GM12878 (cell line): ENCODE results near the gene SLC12A2. TPM values are rescaled to one million over a fixed set of nuclear protein-coding genes. Genes with fewer than 3 reads are reported as not detected.
A peak's percentile ranks its signal among the peaks of the same experiment; 100 is the strongest.

Experiments used
- ASH2L ChIP-seq: fragments of 300-600, 200-600 bp; sonication (generic); IDR thresholded peaks from 2 replicates; pipeline ENCODE4 v1.6.1; 2017; ENCODE audit warnings: low read depth, mild to moderate bottlenecking, borderline replicate concordance
- BCL11A ChIP-seq: IDR thresholded peaks from 2 replicates; pipeline ENCODE4 v1.6.1; 2011; ENCODE audit warnings: low read depth, low read length
- DPF2 ChIP-seq: fragments of 450-650 bp; IDR thresholded peaks from 2 replicates; pipeline ENCODE4 v1.6.1; 2017; ENCODE audit warnings: mild to moderate bottlenecking
- EP300 ChIP-seq, 2 experiments: fragments of 150-350 bp in 1 of 2; IDR thresholded peaks; 2 replicates each; pipeline ENCODE4 v1.6.1; 2011 to 2012; ENCODE audit warnings: low read depth in 2 of 2, low read length in 2 of 2, borderline replicate concordance in 1 of 2, improper control_type of control experiment in 1 of 2, inconsistent platforms in 1 of 2; ENCODE audit not compliant: control insufficient read depth in 1 of 2
- HCFC1 ChIP-seq: fragments of 150-350 bp; IDR thresholded peaks from 2 replicates; pipeline ENCODE4 v1.6.1; 2014; ENCODE audit warnings: low read length
- HDAC2 ChIP-seq: fragments of 200-600 bp; sonication (generic); IDR thresholded peaks from 2 replicates; pipeline ENCODE4 v1.6.1; 2017
- KDM1A ChIP-seq: fragments of 200-600 bp; sonication (generic); IDR thresholded peaks from 2 replicates; pipeline ENCODE4 v1.6.1; 2016; ENCODE audit warnings: borderline replicate concordance
- MYC ChIP-seq: IDR thresholded peaks from 2 replicates; pipeline ENCODE4 v1.6.1; 2011; ENCODE audit warnings: mild to moderate bottlenecking, low read length, moderate library complexity, inconsistent platforms; ENCODE audit not compliant: insufficient read depth, insufficient replicate concordance, insufficient read length, severe bottlenecking
- NFXL1 ChIP-seq: fragments of 450-650 bp; IDR thresholded peaks from 2 replicates; pipeline ENCODE4 v1.6.1; 2017; ENCODE audit warnings: antibody characterized with exemption, mild to moderate bottlenecking, borderline replicate concordance
- PAX8 ChIP-seq: fragments of 450-650 bp; IDR thresholded peaks from 2 replicates; pipeline ENCODE4 v1.6.1; 2017; ENCODE audit warnings: mild to moderate bottlenecking, moderate library complexity
- RB1 ChIP-seq: fragments of 450-650 bp; formaldehyde crosslinking; IDR thresholded peaks from 2 replicates; pipeline ENCODE4 v1.6.1; 2017; ENCODE audit warnings: mild to moderate bottlenecking, borderline replicate concordance
- SMARCA5 ChIP-seq: fragments of 450-650 bp; IDR thresholded peaks from 2 replicates; pipeline ENCODE4 v1.6.1; 2017; ENCODE audit warnings: mild to moderate bottlenecking
- STAT1 ChIP-seq: fragments of 450-650 bp; conservative IDR thresholded peaks from 2 replicates; pipeline ENCODE4 v1.6.1; 2014; ENCODE audit warnings: antibody characterized with exemption, mild to moderate bottlenecking
- ZBED1 ChIP-seq: IDR thresholded peaks from 2 replicates; pipeline ENCODE4 v1.6.1; 2016; ENCODE audit warnings: borderline replicate concordance
- ZNF622 ChIP-seq: fragments of 450-650 bp; IDR thresholded peaks from 2 replicates; pipeline ENCODE4 v1.6.1; 2017; ENCODE audit warnings: mild to moderate bottlenecking, inconsistent platforms
- ZZZ3 ChIP-seq: IDR thresholded peaks from 2 replicates; pipeline ENCODE4 v1.6.1; 2011; ENCODE audit warnings: low read depth; ENCODE audit not compliant: control insufficient read depth, insufficient read length
- polyA plus RNA-seq, 11 experiments: library from polyadenylated mRNA; depleted of rRNA in 4 of 11; unstranded in 6 of 11; stranded (reverse) in 5 of 11; fragments of >200 nt; fragmentation: Nextera tagmentation in 4 of 11; fragmentation: Illumina TruSeq in 1 of 11; extraction: Ambion mirVana in 4 of 11; extraction: Trizol in 1 of 11; gene quantifications; 1 replicate in 1 of 11; 2 replicates in 10 of 11; pipeline versions ENCODE4 v1.2.1 to v1.2.3, GENCODE V29; 2011 to 2016; ENCODE audit warnings: inconsistent platforms in 2 of 11, missing spikeins in 2 of 11, low read depth in 1 of 11
- total RNA-seq, 4 experiments: library from RNA; depleted of rRNA in 3 of 4; stranded (reverse); fragments of >200 nt in 3 of 4; fragmentation: Illumina TruSeq in 1 of 4; extraction: Trizol in 1 of 4; gene quantifications; 2 replicates each; pipeline versions ENCODE4 v1.2.1 to v1.2.3, GENCODE V29; 2013 to 2021
- TF ChIP-seq, protein P1 (sequence below): fragments of 450-650 bp; IDR thresholded peaks from 2 replicates; pipeline ENCODE4 v1.6.1; 2017; ENCODE audit warnings: antibody characterized with exemption, mild to moderate bottlenecking, moderate library complexity
- TF ChIP-seq, protein P2 (sequence below), 3 experiments: IDR thresholded peaks in 2 of 3; conservative IDR thresholded peaks in 1 of 3; 2 replicates each; pipeline ENCODE4 v1.5.1; 2011; ENCODE audit warnings: low read depth in 3 of 3, low read length in 3 of 3, mild to moderate bottlenecking in 3 of 3, control low read depth in 2 of 3, moderate library complexity in 2 of 3, inconsistent platforms in 1 of 3, mixed read lengths in 1 of 3; ENCODE audit not compliant: control insufficient read depth in 2 of 3, insufficient read depth in 1 of 3; ENCODE audit errors: extremely low read depth in 1 of 3
- TF ChIP-seq, protein P3 (sequence below): fragments of 450-650 bp; IDR thresholded peaks from 2 replicates; pipeline ENCODE4 v1.6.1; 2016; ENCODE audit warnings: mild to moderate bottlenecking, moderate library complexity, borderline replicate concordance
- TF ChIP-seq, protein P4 (sequence below): fragments of 450-650 bp; conservative IDR thresholded peaks from 2 replicates; pipeline ENCODE4 v1.6.1; 2017; ENCODE audit warnings: mild to moderate bottlenecking, moderate library complexity

SLC12A2 gene
- total and polyA plus RNA-seq, 10 of the 15 experiments (the other 5 are each of a cell fraction or from before 2014, with no cell fraction given) = 5.1 to 21.8 (median 10.5) TPM

DNA sequence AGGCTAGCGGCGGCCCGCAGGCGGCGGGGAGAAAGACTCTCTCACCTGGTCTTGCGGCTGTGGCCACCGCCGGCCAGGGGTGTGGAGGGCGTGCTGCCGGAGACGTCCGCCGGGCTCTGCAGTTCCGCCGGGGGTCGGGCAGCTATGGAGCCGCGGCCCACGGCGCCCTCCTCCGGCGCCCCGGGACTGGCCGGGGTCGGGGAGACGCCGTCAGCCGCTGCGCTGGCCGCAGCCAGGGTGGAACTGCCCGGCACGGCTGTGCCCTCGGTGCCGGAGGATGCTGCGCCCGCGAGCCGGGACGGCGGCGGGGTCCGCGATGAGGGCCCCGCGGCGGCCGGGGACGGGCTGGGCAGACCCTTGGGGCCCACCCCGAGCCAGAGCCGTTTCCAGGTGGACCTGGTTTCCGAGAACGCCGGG is 253 bp downstream of the SLC12A2 start (continued):
- TF ChIP-seq STAT1 = no peak
- TF ChIP-seq KDM1A = no peak
- TF ChIP-seq, protein P1, sequence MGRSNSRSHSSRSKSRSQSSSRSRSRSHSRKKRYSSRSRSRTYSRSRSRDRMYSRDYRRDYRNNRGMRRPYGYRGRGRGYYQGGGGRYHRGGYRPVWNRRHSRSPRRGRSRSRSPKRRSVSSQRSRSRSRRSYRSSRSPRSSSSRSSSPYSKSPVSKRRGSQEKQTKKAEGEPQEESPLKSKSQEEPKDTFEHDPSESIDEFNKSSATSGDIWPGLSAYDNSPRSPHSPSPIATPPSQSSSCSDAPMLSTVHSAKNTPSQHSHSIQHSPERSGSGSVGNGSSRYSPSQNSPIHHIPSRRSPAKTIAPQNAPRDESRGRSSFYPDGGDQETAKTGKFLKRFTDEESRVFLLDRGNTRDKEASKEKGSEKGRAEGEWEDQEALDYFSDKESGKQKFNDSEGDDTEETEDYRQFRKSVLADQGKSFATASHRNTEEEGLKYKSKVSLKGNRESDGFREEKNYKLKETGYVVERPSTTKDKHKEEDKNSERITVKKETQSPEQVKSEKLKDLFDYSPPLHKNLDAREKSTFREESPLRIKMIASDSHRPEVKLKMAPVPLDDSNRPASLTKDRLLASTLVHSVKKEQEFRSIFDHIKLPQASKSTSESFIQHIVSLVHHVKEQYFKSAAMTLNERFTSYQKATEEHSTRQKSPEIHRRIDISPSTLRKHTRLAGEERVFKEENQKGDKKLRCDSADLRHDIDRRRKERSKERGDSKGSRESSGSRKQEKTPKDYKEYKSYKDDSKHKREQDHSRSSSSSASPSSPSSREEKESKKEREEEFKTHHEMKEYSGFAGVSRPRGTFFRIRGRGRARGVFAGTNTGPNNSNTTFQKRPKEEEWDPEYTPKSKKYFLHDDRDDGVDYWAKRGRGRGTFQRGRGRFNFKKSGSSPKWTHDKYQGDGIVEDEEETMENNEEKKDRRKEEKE = no peak
- TF ChIP-seq SMARCA5 = peak; percentile 79; the same call in 1 of the 2 replicates
- no peak for TF ChIP-seq MYC
- 0 out of 2 replicates have a peak, but pooled peaks have one; percentile 5 for TF ChIP-seq DPF2
- TF ChIP-seq NFXL1 = no peak
- TF ChIP-seq PAX8 = no peak
- TF ChIP-seq, protein P2, sequence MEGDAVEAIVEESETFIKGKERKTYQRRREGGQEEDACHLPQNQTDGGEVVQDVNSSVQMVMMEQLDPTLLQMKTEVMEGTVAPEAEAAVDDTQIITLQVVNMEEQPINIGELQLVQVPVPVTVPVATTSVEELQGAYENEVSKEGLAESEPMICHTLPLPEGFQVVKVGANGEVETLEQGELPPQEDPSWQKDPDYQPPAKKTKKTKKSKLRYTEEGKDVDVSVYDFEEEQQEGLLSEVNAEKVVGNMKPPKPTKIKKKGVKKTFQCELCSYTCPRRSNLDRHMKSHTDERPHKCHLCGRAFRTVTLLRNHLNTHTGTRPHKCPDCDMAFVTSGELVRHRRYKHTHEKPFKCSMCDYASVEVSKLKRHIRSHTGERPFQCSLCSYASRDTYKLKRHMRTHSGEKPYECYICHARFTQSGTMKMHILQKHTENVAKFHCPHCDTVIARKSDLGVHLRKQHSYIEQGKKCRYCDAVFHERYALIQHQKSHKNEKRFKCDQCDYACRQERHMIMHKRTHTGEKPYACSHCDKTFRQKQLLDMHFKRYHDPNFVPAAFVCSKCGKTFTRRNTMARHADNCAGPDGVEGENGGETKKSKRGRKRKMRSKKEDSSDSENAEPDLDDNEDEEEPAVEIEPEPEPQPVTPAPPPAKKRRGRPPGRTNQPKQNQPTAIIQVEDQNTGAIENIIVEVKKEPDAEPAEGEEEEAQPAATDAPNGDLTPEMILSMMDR (IDR thresholded peaks at IDR 0.05 in 2 of 3, conservative IDR thresholded peaks at IDR 0.05 in 1 of 3; ENCODE audit: control insufficient read depth in 2 of 3, extremely low read depth in 1 of 3, insufficient read depth in 1 of 3, low read depth in 3 of 3, low read length in 3 of 3) = peak in 2 of 3 experiments; percentile 34 to 51; a peak in 3 of 6 replicates
- TF ChIP-seq, protein P3, sequence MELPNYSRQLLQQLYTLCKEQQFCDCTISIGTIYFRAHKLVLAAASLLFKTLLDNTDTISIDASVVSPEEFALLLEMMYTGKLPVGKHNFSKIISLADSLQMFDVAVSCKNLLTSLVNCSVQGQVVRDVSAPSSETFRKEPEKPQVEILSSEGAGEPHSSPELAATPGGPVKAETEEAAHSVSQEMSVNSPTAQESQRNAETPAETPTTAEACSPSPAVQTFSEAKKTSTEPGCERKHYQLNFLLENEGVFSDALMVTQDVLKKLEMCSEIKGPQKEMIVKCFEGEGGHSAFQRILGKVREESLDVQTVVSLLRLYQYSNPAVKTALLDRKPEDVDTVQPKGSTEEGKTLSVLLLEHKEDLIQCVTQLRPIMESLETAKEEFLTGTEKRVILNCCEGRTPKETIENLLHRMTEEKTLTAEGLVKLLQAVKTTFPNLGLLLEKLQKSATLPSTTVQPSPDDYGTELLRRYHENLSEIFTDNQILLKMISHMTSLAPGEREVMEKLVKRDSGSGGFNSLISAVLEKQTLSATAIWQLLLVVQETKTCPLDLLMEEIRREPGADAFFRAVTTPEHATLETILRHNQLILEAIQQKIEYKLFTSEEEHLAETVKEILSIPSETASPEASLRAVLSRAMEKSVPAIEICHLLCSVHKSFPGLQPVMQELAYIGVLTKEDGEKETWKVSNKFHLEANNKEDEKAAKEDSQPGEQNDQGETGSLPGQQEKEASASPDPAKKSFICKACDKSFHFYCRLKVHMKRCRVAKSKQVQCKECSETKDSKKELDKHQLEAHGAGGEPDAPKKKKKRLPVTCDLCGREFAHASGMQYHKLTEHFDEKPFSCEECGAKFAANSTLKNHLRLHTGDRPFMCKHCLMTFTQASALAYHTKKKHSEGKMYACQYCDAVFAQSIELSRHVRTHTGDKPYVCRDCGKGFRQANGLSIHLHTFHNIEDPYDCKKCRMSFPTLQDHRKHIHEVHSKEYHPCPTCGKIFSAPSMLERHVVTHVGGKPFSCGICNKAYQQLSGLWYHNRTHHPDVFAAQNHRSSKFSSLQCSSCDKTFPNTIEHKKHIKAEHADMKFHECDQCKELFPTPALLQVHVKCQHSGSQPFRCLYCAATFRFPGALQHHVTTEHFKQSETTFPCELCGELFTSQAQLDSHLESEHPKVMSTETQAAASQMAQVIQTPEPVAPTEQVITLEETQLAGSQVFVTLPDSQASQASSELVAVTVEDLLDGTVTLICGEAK = no peak
- TF ChIP-seq, protein P4, sequence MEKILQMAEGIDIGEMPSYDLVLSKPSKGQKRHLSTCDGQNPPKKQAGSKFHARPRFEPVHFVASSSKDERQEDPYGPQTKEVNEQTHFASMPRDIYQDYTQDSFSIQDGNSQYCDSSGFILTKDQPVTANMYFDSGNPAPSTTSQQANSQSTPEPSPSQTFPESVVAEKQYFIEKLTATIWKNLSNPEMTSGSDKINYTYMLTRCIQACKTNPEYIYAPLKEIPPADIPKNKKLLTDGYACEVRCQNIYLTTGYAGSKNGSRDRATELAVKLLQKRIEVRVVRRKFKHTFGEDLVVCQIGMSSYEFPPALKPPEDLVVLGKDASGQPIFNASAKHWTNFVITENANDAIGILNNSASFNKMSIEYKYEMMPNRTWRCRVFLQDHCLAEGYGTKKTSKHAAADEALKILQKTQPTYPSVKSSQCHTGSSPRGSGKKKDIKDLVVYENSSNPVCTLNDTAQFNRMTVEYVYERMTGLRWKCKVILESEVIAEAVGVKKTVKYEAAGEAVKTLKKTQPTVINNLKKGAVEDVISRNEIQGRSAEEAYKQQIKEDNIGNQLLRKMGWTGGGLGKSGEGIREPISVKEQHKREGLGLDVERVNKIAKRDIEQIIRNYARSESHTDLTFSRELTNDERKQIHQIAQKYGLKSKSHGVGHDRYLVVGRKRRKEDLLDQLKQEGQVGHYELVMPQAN = peak; percentile 81
- TF ChIP-seq ASH2L = 0 out of 2 replicates have a peak, but pooled peaks have one; percentile 36
- no peak for TF ChIP-seq HCFC1
- TF ChIP-seq ZBED1 = no peak
- TF ChIP-seq ZZZ3 = no peak
- TF ChIP-seq RB1 = 0 out of 2 replicates have a peak, but pooled peaks have one; percentile 22
- TF ChIP-seq EP300 (IDR thresholded peaks at IDR 0.05; ENCODE audit: borderline replicate concordance in 1 of 2, control insufficient read depth in 1 of 2, low read depth in 2 of 2, low read length in 2 of 2) = no peak
- no peak for TF ChIP-seq BCL11A
- no peak for TF ChIP-seq HDAC2
- TF ChIP-seq ZNF622 = no peak
